BLaER1 (cell line): ENCODE measurements around the gene STAM.
"Not testable (repeated sequence)": the region's sequence is repeated elsewhere in the genome, so short reads cannot be mapped to it uniquely, and the experiment has no call there.

Source experiments
- H3K27ac ChIP-seq: shearing (Covaris generic); formaldehyde crosslinking; 2 replicates; pipeline ENCODE4 v1.8.1; 2022
- H3K27me3 ChIP-seq: shearing (Covaris generic); formaldehyde crosslinking; 2 replicates; pipeline ENCODE4 v1.8.1; 2022
- H3K36me3 ChIP-seq: shearing (Covaris generic); formaldehyde crosslinking; 2 replicates; pipeline ENCODE4 v1.8.1; 2022
- H3K4me1 ChIP-seq: shearing (Covaris generic); formaldehyde crosslinking; 2 replicates; pipeline ENCODE4 v1.8.1; 2022
- H3K4me2 ChIP-seq: shearing (Covaris generic); formaldehyde crosslinking; 2 replicates; pipeline ENCODE4 v1.8.1; 2022
- H3K4me3 ChIP-seq: shearing (Covaris generic); formaldehyde crosslinking; 2 replicates; pipeline ENCODE4 v1.8.1; 2022
- H3K9ac ChIP-seq: shearing (Covaris generic); formaldehyde crosslinking; 2 replicates; pipeline ENCODE4 v1.8.1; 2022
- H3K9me3 ChIP-seq: shearing (Covaris generic); formaldehyde crosslinking; 2 replicates; pipeline ENCODE4 v1.8.1; 2022
- H4K20me1 ChIP-seq: shearing (Covaris generic); formaldehyde crosslinking; 2 replicates; pipeline ENCODE4 v1.8.1; 2022
- Cebpa-rat ChIP-seq: shearing (Covaris generic); IDR thresholded peaks from 2 replicates; pipeline ENCODE4 v1.8.1; 2022

STAM gene

DNA sequence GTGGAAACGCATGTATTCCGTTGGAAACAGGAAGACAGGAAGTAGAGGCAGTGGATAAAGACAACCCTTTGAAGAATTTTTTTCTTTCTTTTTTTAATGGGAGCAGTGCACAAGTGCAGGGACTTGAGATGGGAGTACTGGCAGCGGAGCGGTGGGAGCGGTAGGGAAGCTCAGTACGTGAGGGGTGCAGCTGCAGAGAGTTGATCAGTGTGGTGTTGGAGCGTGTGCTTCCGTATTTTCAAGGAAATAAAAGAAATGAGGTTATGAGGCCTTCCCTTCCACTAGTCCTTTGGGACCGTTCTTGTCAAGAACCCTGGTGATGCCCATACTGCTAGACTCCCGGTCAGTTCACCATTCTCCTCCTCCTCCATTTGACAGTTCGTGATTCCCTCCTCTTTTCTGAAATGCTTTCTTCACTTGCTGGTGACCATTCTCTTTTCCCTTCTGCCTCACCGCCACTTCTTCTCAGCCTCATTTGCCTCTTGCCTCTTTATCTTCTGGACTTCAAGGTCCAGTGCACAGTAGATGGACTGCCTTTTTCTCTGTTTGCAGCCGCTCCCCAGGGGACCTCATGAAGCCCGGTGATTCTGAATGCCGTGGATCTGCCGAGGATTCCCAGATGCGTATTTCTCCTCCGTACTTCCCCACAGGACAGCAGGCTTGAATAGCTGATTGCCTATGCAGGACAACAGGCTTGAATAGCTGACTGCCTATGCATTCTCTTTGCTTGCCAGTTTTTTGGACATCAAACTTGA, 68.9 kb downstream of the STAM start:
- no peaks in the 10 kb centered on the region for H4K20me1 ChIP-seq
- H3K9me3 ChIP-seq: peaks cover 12% of the 10 kb centered on the region
- no peaks in the 10 kb centered on the region for H3K27me3 ChIP-seq
- no peak for TF ChIP-seq Cebpa-rat
- peaks cover 9% of the 10 kb centered on the region for H3K4me1 ChIP-seq
- no peak overlapping the region for H3K4me3 ChIP-seq
- H3K4me2 ChIP-seq: peak overlapping the region; percentile 47
- H3K9ac ChIP-seq: no peak overlapping the region
- no peak overlapping the region for H3K27ac ChIP-seq
- peaks cover 85% of the 10 kb centered on the region for H3K36me3 ChIP-seq

DNA sequence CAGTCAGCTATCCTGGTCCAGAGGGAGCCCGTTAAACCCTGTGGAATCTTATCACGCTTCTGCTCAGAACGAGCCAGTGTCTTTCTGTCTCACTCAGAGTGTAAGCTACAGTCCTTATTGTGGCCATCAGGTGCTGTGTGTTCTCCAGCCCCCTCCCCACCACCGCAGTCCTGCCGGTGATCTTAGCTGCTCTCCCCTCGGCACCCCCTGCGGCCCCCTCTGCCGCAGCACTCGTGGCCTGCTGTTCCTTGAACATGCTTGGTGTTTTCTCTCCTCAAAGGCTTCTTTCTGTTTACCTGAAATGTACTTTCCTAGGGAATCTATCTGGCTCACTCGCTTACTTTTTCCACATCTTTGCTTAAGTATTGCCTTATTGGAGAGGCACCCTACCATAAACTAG, 69.8 kb downstream of the STAM start:
- Histone ChIP-seq H4K20me1 (no peaks in the 10 kb centered on the region), H3K27ac (no peak overlapping the region), H3K4me2 (no peak overlapping the region), H3K4me1 (peaks cover 9% of the 10 kb centered on the region), H3K9ac (no peak overlapping the region), H3K36me3 (peaks cover 80% of the 10 kb centered on the region), H3K9me3 (peaks cover 12% of the 10 kb centered on the region), H3K4me3 (no peak overlapping the region), H3K27me3 (no peaks in the 10 kb centered on the region)
- TF ChIP-seq Cebpa-rat: no peak

DNA sequence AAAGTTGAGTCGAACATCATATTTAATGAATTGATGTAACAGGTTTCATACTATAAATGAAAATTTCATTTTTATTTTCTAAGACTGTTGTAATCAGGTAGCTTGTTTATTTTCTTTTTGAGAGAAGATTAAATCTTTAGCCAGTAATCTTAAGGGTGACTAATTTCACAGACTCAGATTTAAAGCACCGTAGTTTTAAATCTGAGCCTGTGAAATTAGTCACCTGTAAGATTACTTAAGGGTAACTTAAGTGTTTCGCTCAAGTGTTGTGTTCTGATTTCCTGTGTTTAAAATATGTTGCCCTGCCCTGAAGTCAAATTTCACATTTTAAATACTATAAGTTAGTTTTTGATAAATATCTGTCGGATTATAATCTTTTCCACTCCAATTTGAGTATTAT, 72.2 kb downstream of the STAM start:
- peaks cover 55% of the 10 kb centered on the region for H3K36me3 ChIP-seq
- H3K9ac ChIP-seq: no peak overlapping the region
- no peaks in the 10 kb centered on the region for H4K20me1 ChIP-seq
- no peak overlapping the region for H3K27ac ChIP-seq
- H3K9me3 ChIP-seq: peaks cover 12% of the 10 kb centered on the region
- H3K4me2 ChIP-seq: no peak overlapping the region
- no peak overlapping the region for H3K4me3 ChIP-seq
- H3K4me1 ChIP-seq: peaks cover 9% of the 10 kb centered on the region
- no peak for TF ChIP-seq Cebpa-rat
- no peaks in the 10 kb centered on the region for H3K27me3 ChIP-seq

DNA sequence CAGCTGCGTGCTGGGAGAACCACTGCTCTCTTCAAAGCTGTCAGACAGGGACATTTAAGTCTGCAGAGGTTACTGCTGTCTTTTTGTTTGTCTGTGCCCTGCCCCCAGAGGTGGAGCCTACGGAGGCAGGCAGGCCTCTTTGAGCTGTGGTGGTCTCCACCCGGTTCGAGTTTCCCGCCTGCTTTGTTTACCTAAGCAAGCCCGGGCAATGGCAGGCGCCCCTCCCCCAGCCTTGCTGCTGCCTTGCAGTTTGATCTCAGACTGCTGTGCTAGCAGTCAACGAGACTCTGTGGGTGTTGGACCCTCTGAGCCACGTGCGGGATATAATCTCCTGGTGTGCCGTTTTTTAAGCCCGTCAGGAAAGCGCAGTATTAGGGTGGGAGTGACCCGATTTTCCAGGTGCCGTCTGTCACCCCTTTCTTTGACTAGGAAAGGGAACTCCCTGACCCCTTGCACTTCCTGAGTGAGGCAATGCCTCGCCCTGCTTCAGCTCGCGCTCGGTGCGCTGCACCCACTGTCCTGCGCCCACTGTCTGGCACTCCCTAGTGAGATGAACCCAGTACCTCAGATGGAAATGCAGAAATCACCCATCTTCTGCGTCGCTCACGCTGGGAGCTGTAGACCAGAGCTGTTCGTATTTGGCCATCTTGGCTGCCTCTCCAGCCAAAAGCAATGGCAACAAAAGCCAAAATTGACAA, 78.5 kb downstream of the STAM start:
- H3K4me1 ChIP-seq, H4K20me1 ChIP-seq, H3K4me3 ChIP-seq, H3K9ac ChIP-seq, H3K27me3 ChIP-seq, H3K4me2 ChIP-seq, H3K27ac ChIP-seq: not testable (repeated sequence)
- Histone ChIP-seq H3K9me3 (peaks cover 16% of the 10 kb centered on the region), H3K36me3 (peaks cover 16% of the 10 kb centered on the region)

DNA sequence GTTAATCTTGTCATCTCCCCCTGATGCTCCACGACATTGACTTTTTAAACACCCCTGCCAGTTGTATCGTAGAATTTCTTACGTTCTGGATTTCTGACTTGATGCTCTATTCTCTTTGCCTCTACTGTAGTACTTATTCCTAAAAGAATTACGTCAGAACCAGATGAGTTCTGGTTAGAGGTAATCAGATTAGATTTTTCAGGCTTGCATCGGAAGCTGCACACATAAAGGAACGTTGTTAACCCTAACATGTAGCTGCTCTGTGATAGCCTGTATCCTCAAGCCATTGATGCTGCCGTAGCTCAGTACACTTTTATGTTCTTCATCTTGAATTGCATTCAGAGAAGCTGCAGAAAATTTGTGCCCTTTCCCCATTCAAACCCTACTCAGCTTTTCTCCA, 81.8 kb downstream of the STAM start:
- Histone ChIP-seq H3K27me3 (no peaks in the 10 kb centered on the region), H3K9me3 (peaks cover 12% of the 10 kb centered on the region), H3K4me2 (no peak overlapping the region)

DNA sequence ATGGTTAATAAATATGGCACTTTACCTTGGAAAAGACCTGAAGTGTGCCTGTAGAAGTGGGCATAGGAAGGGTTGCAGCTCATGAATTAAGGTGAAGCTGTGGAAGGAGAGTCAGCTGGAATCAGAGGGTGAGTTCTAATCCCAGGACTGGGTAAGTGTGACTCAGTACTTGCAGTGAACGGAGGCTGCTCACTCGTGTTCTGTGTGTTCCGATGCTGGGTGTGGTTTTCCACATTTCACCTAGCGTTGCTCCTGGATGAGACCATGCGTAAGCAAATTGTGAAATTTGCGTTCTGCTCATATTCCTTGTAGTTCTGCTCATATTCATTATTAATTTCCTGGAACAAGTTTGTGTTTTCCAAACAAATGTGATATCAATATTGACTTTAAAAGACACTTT, 85.7 kb downstream of the STAM start:
- Histone ChIP-seq H3K27me3 (no peaks in the 10 kb centered on the region), H3K4me1 (no peaks in the 10 kb centered on the region), H3K9me3 (no peaks in the 10 kb centered on the region), H4K20me1 (no peaks in the 10 kb centered on the region), H3K27ac (no peak overlapping the region), H3K4me3 (no peak overlapping the region), H3K9ac (no peak overlapping the region), H3K4me2 (no peak overlapping the region), H3K36me3 (no peaks in the 10 kb centered on the region)
- TF ChIP-seq Cebpa-rat: no peak

More for the DNA sequence above, 81.8 kb downstream of the STAM start:
- Histone ChIP-seq H3K27ac (no peak overlapping the region), H3K36me3 (peaks cover 13% of the 10 kb centered on the region), H3K4me3 (no peak overlapping the region), H3K4me1 (no peaks in the 10 kb centered on the region), H4K20me1 (no peaks in the 10 kb centered on the region), H3K9ac (no peak overlapping the region)
- no peak for TF ChIP-seq Cebpa-rat

DNA sequence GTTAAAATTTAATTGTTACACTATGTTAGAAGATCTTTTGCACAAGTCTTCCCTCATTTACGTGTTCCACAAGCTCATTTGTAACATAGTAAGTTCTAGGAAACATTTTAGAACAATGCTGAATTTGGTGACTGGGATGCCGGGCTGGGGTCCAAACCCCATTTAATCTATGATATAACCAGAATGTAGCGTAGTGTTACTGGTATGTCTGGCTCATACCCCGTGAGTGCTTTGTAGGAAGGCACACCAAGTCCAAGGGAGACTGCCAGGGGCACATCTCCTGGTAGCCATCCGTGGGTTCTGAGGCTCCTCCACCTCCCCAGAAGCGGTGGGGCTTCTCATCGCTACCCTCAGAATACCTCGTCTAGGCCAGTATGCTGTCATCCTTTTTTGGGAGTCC, 86.7 kb downstream of the STAM start:
- Histone ChIP-seq H3K4me2 (no peak overlapping the region), H3K4me1 (no peaks in the 10 kb centered on the region), H4K20me1 (no peaks in the 10 kb centered on the region), H3K27ac (no peak overlapping the region), H3K4me3 (no peak overlapping the region), H3K36me3 (no peaks in the 10 kb centered on the region), H3K27me3 (no peaks in the 10 kb centered on the region), H3K9me3 (no peaks in the 10 kb centered on the region), H3K9ac (no peak overlapping the region)
- TF ChIP-seq Cebpa-rat: no peak

DNA sequence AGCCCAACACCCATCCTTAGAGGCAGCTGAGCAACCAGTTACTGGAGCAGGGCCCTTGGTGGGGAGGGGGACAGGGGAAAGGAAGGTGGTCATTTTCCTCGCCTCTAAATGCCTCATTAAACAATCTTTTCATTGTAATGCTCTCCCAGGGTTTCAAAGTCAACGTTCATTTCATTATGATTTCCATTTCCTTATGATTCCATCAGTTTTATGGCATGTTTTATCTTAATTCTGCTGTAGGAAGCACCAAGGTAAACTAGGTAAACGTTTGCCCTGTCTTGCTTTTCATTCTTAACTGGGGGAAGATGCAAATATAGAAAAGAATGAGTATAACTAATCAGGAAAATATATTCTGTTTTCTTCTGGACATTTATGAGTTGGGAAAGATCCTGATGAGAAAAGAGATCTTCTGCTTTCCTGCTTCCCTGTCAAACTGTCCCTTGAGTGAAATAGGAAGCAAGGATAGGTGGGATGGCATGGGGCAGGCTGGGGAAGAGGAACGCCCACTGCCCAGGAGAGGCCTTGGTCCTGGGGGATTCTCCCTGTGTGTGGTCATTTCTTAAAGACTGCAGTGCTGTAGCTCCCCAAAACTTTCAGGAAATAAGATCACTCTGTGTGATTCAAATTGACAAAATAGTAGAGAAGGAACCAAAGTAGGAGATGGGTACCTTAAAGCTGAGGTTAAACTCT, 87.5 kb downstream of the STAM start:
- Histone ChIP-seq H3K9ac (no peak overlapping the region), H3K27ac (no peak overlapping the region), H3K4me1 (no peaks in the 10 kb centered on the region), H3K4me2 (no peak overlapping the region), H3K36me3 (no peaks in the 10 kb centered on the region), H4K20me1 (no peaks in the 10 kb centered on the region), H3K4me3 (no peak overlapping the region), H3K9me3 (no peaks in the 10 kb centered on the region), H3K27me3 (no peaks in the 10 kb centered on the region)
- no peak for TF ChIP-seq Cebpa-rat

DNA sequence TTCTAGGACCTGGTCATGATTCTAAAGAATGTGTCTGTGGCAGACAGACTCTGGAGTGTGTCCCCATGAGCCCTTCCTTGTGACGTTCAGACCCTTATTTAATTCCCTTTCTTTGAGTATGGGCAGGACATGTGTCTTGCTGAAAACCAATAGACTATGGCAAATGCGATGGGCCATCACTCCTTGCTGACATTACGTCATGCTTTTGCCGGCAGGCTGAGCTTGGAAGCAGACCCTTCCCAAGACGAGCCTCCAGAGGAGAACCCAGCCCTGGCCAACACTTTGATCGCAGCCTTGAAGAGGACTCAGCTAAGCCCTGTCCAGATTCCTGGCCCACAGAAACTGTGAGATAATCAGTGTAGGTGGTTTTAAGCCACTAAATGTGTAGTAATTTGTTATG, 89.7 kb downstream of the STAM start:
- Histone ChIP-seq H3K4me2 (no peak overlapping the region), H3K27ac (no peak overlapping the region), H3K36me3 (no peaks in the 10 kb centered on the region), H3K4me1 (no peaks in the 10 kb centered on the region), H3K4me3 (no peak overlapping the region), H3K9me3 (no peaks in the 10 kb centered on the region), H4K20me1 (no peaks in the 10 kb centered on the region), H3K9ac (no peak overlapping the region), H3K27me3 (no peaks in the 10 kb centered on the region)
- TF ChIP-seq Cebpa-rat: no peak

DNA sequence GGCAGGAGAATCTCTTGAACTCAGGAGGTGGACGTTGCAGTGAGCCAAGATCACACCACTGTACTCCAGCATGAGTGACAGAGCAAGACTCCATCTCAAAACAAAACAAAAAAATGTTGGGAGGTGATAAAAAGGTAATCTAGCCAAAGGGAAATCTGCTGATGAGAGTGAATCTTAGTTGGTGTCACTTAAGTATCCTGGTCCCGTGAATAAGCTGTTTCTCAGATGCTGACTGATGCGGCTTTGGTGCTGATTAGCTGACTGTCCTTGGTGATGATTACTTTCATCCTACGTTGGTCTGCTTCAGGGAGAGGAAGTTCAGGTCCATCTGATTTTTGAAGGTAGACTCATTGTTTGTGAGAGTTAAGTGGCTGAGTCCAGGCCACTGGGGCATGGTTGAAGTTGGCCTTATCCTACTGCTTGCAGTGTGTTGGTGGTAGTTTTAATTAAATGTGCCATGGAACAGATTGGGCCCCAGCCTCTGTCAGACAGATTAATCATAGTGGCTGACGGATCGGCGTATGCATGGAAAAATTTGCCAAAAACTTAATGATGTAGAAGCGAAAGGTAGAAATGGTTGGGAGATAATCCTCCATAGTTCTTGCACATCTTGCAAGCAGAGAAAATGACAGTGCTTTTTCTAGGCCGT, 90.6 kb downstream of the STAM start:
- Histone ChIP-seq H3K9ac (no peak overlapping the region), H4K20me1 (no peaks in the 10 kb centered on the region), H3K27ac (no peak overlapping the region), H3K4me3 (no peak overlapping the region), H3K9me3 (no peaks in the 10 kb centered on the region), H3K36me3 (no peaks in the 10 kb centered on the region), H3K4me2 (no peak overlapping the region), H3K4me1 (no peaks in the 10 kb centered on the region), H3K27me3 (no peaks in the 10 kb centered on the region)
- TF ChIP-seq Cebpa-rat: no peak
